HepG2 (cell line): ENCODE measurements around the gene PFN1. TPM values are rescaled to one million over a fixed set of nuclear protein-coding genes. Genes with fewer than 3 reads are reported as not detected.

Experiments used
- EHMT2 ChIP-seq: fragments of 200-600 bp; sonication (generic); IDR thresholded peaks from 2 replicates; pipeline ENCODE4 v1.7.0; 2017; ENCODE audit warnings: antibody characterized with exemption, low read depth, low read length, borderline replicate concordance
- ETV5 ChIP-seq: IDR thresholded peaks from 2 replicates; pipeline ENCODE4 v1.6.1; 2018; ENCODE audit warnings: missing biosample characterization, missing genetic modification reagents, inconsistent platforms, borderline replicate concordance
- FOSL1 ChIP-seq: sonication (generic); formaldehyde crosslinking; IDR thresholded peaks from 2 replicates; pipeline ENCODE4 v1.9.0; 2021; ENCODE audit warnings: missing genetic modification reagents, borderline replicate concordance
- HDAC1 ChIP-seq: sonication (generic); formaldehyde crosslinking; IDR thresholded peaks from 2 replicates; pipeline ENCODE4 v1.5.1; 2020; ENCODE audit warnings: mild to moderate bottlenecking, missing genetic modification reagents
- IKZF4 ChIP-seq: sonication (generic); formaldehyde crosslinking; IDR thresholded peaks from 2 replicates; pipeline ENCODE4 v1.5.1; 2020; ENCODE audit warnings: borderline replicate concordance, mild to moderate bottlenecking, low read depth, missing genetic modification reagents; ENCODE audit errors: not compliant biosample characterization
- KDM1A ChIP-seq: IDR thresholded peaks from 2 replicates; pipeline ENCODE4 v1.6.1; 2016; ENCODE audit warnings: missing compliant biosample characterization
- KDM2A ChIP-seq: sonication (generic); formaldehyde crosslinking; IDR thresholded peaks from 2 replicates; pipeline ENCODE4 v1.4.0; 2020; ENCODE audit warnings: low read depth, missing genetic modification reagents, borderline replicate concordance
- MXD4 ChIP-seq: IDR thresholded peaks from 2 replicates; pipeline ENCODE4 v1.6.1; 2016; ENCODE audit warnings: mild to moderate bottlenecking, missing biosample characterization, missing genetic modification reagents
- NFIC ChIP-seq: IDR thresholded peaks from 2 replicates; pipeline ENCODE4 v1.6.1; 2012; ENCODE audit warnings: mild to moderate bottlenecking, low read length, inconsistent platforms
- NR2C2 ChIP-seq: sonication (generic); formaldehyde crosslinking; IDR thresholded peaks from 2 replicates; pipeline ENCODE4 v1.4.0; 2020; ENCODE audit warnings: missing genetic modification reagents, mild to moderate bottlenecking, moderate library complexity, borderline replicate concordance
- SNAI1 ChIP-seq: sonication (generic); formaldehyde crosslinking; IDR thresholded peaks from 2 replicates; pipeline ENCODE4 v1.5.0; 2020; ENCODE audit warnings: mild to moderate bottlenecking, missing genetic modification reagents, borderline replicate concordance
- SNAPC4 ChIP-seq: sonication (generic); formaldehyde crosslinking; IDR thresholded peaks from 2 replicates; pipeline ENCODE4 v1.4.0; 2020; ENCODE audit warnings: mild to moderate bottlenecking, missing genetic modification reagents
- STAG1 ChIP-seq: sonication (generic); formaldehyde crosslinking; IDR thresholded peaks from 2 replicates; pipeline ENCODE4 v1.4.0; 2020; ENCODE audit warnings: missing genetic modification reagents
- ZHX1 ChIP-seq: sonication (generic); formaldehyde crosslinking; IDR thresholded peaks from 2 replicates; pipeline ENCODE4 v1.8.1; 2022; ENCODE audit warnings: low read depth, mild to moderate bottlenecking, missing genetic modification reagents
- ZNF225 ChIP-seq: sonication (generic); formaldehyde crosslinking; IDR thresholded peaks from 2 replicates; pipeline ENCODE4 v1.4.0; 2020; ENCODE audit warnings: mild to moderate bottlenecking, missing genetic modification reagents
- ZNF274 ChIP-seq: sonication (generic); formaldehyde crosslinking; IDR thresholded peaks from 2 replicates; pipeline ENCODE4 v1.5.1; 2020; ENCODE audit warnings: mild to moderate bottlenecking, missing genetic modification reagents
- ZNF33A ChIP-seq: sonication (generic); formaldehyde crosslinking; IDR thresholded peaks from 2 replicates; pipeline ENCODE4 v1.5.1; 2020; ENCODE audit warnings: missing genetic modification reagents, mild to moderate bottlenecking, moderate library complexity, borderline replicate concordance
- ZNF460 ChIP-seq: sonication (generic); formaldehyde crosslinking; IDR thresholded peaks from 2 replicates; pipeline ENCODE4 v1.5.1; 2020; ENCODE audit warnings: missing genetic modification reagents, mild to moderate bottlenecking, borderline replicate concordance
- ZNF619 ChIP-seq: sonication (generic); formaldehyde crosslinking; IDR thresholded peaks from 2 replicates; pipeline ENCODE4 v1.4.0; 2020; ENCODE audit warnings: mild to moderate bottlenecking, missing genetic modification reagents
- ZNF691 ChIP-seq: sonication (generic); formaldehyde crosslinking; IDR thresholded peaks from 2 replicates; pipeline ENCODE4 v1.4.0; 2020; ENCODE audit warnings: missing genetic modification reagents, low read depth, mild to moderate bottlenecking, borderline replicate concordance
- ZNF713 ChIP-seq: sonication (generic); formaldehyde crosslinking; IDR thresholded peaks from 2 replicates; pipeline ENCODE4 v1.4.0; 2020; ENCODE audit warnings: mild to moderate bottlenecking, missing genetic modification reagents
- polyA plus RNA-seq, 8 experiments: library from polyadenylated mRNA; depleted of rRNA in 3 of 8; stranded (reverse) in 7 of 8; unstranded in 1 of 8; fragments of >200 nt; fragmentation: Illumina TruSeq in 4 of 8; extraction: Trizol in 4 of 8; gene quantifications; 2 replicates each; pipeline versions ENCODE4 v1.2.1 to v1.2.3, GENCODE V29; 2011 to 2016; ENCODE audit warnings: low read depth in 4 of 8, missing spikeins in 1 of 8, mixed read lengths in 1 of 8; ENCODE audit not compliant: insufficient read depth in 1 of 8
- total RNA-seq, 5 experiments: library from RNA; depleted of rRNA; stranded (reverse); fragments of >200 nt; fragmentation: Illumina TruSeq; extraction: Trizol; gene quantifications; 2 replicates each; pipeline ENCODE4 v1.2.3, GENCODE V29; 2016; ENCODE audit warnings: low read depth in 1 of 5

Gene PFN1
- total and polyA plus RNA-seq, 2 of the 13 experiments (the other 11 are each of a cell fraction or from before 2014, with no cell fraction given) = 494 to 613 TPM

- TF ChIP-seq ZNF619 (CRISPR knock-in tag) (no peak), ZNF713 (CRISPR knock-in tag) (no peak), KDM1A (CRISPR knock-in tag) (no peak), SNAPC4 (CRISPR knock-in tag) (no peak), STAG1 (peak; percentile 71), ZNF33A (CRISPR knock-in tag) (no peak), NFIC (no peak), KDM2A (CRISPR knock-in tag) (peak; percentile 84), MXD4 (no peak), ZNF460 (no peak), ZNF225 (CRISPR knock-in tag) (no peak), ZHX1 (CRISPR knock-in tag) (no peak), ZNF274 (CRISPR knock-in tag) (0 out of 2 replicates have a peak, but pooled peaks have one; percentile 22), SNAI1 (CRISPR knock-in tag) (no peak), HDAC1 (CRISPR knock-in tag) (no peak), FOSL1 (CRISPR knock-in tag) (no peak), EHMT2 (no peak), ZNF691 (peak; percentile 33; the same call in 1 of the 2 replicates), IKZF4 (no peak), ETV5 (CRISPR knock-in tag) (0 out of 2 replicates have a peak, but pooled peaks have one; percentile 48), NR2C2 (CRISPR knock-in tag) (no peak)
Observed at GRCh38 chr17:4934173-4934979, 14.0 kb downstream of the PFN1 start (continued).
